ENCODE results near the gene BARD1. TPM values are rescaled to one million over a fixed set of nuclear protein-coding genes. Genes with fewer than 3 reads are reported as not detected.
A peak's percentile ranks its signal among the peaks of the same experiment; 100 is the strongest.

Gene BARD1
- total and polyA plus RNA-seq, 2 of the 13 experiments (the other 11 are each of a cell fraction or from before 2014, with no cell fraction given), result 5.3 to 30.4 TPM

- no peak overlapping the region for H3K4me3 ChIP-seq (replicated peaks in 1 of 3; ENCODE audit: insufficient read depth in 1 of 3, low read depth in 2 of 3, low read length in 3 of 3)
- DNase-seq (ENCODE audit: low spot score) (no peak), ATAC-seq (no peak), FAIRE-seq (no peak)
- no peaks in the 10 kb centered on the region for H4K20me1 ChIP-seq (ENCODE audit: insufficient read depth, low read length)
- no peak overlapping the region for H3K9ac ChIP-seq (ENCODE audit: insufficient read depth, low read depth, low read length)
- H3K27me3 ChIP-seq (ENCODE audit: control insufficient read depth in 1 of 2, insufficient read depth in 2 of 2, low read length in 2 of 2), result no peaks in the 10 kb centered on the region
- H2AFZ ChIP-seq (ENCODE audit: low read length), result no peak overlapping the region
- POLR2A ChIA-PET, result no interaction called here
- intact Hi-C loops (cut with micrococcal nuclease; ENCODE audit: unreplicated experiment) (no loop called here), in situ Hi-C loops (cut with HindIII; ENCODE audit: extremely low pct_ligation_motif_present, low pct_unique_long_range_greater_than_20kb) (no loop called here)
- TF ChIP-seq MAFF (IDR thresholded peaks at IDR 0.05; ENCODE audit: low read depth, low read length) (peak; percentile 28; the same call in 1 of the 2 replicates), MAFK (conservative IDR thresholded peaks at IDR 0.05 in 1 of 2, IDR thresholded peaks at IDR 0.05 in 1 of 2; ENCODE audit: low read length in 2 of 2) (peak in 1 of 2 experiments; percentile 52; a peak in 2 of 4 replicates), SMARCC2 (IDR thresholded peaks at IDR 0.05) (no peak)
- no peak overlapping the region for H3K27ac ChIP-seq (ENCODE audit: extremely low read length, insufficient read depth, low read length)
- BruUV-seq (replicated peaks), result no TSS peak
- H3K79me2 ChIP-seq (ENCODE audit: insufficient read depth, low read length), result no peaks in the 10 kb centered on the region
- H3K36me3 ChIP-seq (replicated peaks in 1 of 2; ENCODE audit: control insufficient read depth in 1 of 2, insufficient read depth in 2 of 2, low read length in 2 of 2), result no peaks in the 10 kb centered on the region
- CTCF ChIA-PET (ENCODE audit: low intra/inter-chr PET ratio, low total read pairs), result no interaction called here
- no peaks in the 10 kb centered on the region for H3K4me1 ChIP-seq (ENCODE audit: insufficient read depth, low read length)
- no peak overlapping the region for H3K4me2 ChIP-seq (ENCODE audit: low read depth, low read length)
- no peaks in the 10 kb centered on the region for H3K9me3 ChIP-seq (ENCODE audit: low read length)
- 28% methylated on average over 2 of the region's 2 CpGs for WGBS (ENCODE audit: low lambda C conversion rate)
Measured at GRCh38 chr2:214710729-214711128, 98.8 kb downstream of the BARD1 start.

- Histone ChIP-seq H3K4me3 (replicated peaks in 1 of 3; ENCODE audit: insufficient read depth in 1 of 3, low read depth in 2 of 3, low read length in 3 of 3) (no peak overlapping the region), H3K27me3 (ENCODE audit: control insufficient read depth in 1 of 2, insufficient read depth in 2 of 2, low read length in 2 of 2) (no peaks in the 10 kb centered on the region), H3K9me3 (ENCODE audit: low read length) (no peaks in the 10 kb centered on the region), H4K20me1 (ENCODE audit: insufficient read depth, low read length) (no peaks in the 10 kb centered on the region), H3K27ac (ENCODE audit: extremely low read length, insufficient read depth, low read length) (no peak overlapping the region), H3K4me1 (ENCODE audit: insufficient read depth, low read length) (no peaks in the 10 kb centered on the region), H3K79me2 (ENCODE audit: insufficient read depth, low read length) (no peaks in the 10 kb centered on the region), H3K9ac (ENCODE audit: insufficient read depth, low read depth, low read length) (no peak overlapping the region), H3K4me2 (ENCODE audit: low read depth, low read length) (no peak overlapping the region), H3K36me3 (replicated peaks in 1 of 2; ENCODE audit: control insufficient read depth in 1 of 2, insufficient read depth in 2 of 2, low read length in 2 of 2) (no peaks in the 10 kb centered on the region), H2AFZ (ENCODE audit: low read length) (no peak overlapping the region)
- ChIA-PET POLR2A (no interaction called here), CTCF (ENCODE audit: low intra/inter-chr PET ratio, low total read pairs) (no interaction called here)
- no peak for ATAC-seq
- TF ChIP-seq ZNF501 (CRISPR knock-in tag; IDR thresholded peaks at IDR 0.05) (no peak), CEBPG (CRISPR knock-in tag; IDR thresholded peaks at IDR 0.05) (peak; percentile 13; the same call in 1 of the 2 replicates)
- BruUV-seq (replicated peaks), result no TSS peak
- no peak for DNase-seq (ENCODE audit: low spot score)
- intact Hi-C loops (cut with micrococcal nuclease; ENCODE audit: unreplicated experiment), result no loop called here
- WGBS (ENCODE audit: low lambda C conversion rate), result 18% methylated on average over 2 of the region's 2 CpGs
- no peak for FAIRE-seq
- in situ Hi-C loops (cut with HindIII; ENCODE audit: extremely low pct_ligation_motif_present, low pct_unique_long_range_greater_than_20kb), result no loop called here
Measured at GRCh38 chr2:214706986-214707385, 102.5 kb downstream of the BARD1 start.
